ENCODE measurements around the gene GMDS.

Gene GMDS

GRCh38 chr6:1911474-1911873, 333.9 kb downstream of the GMDS start:
- Histone ChIP-seq H4K20me1 (ENCODE audit: insufficient read depth, low read length) (no peaks in the 10 kb centered on the region), H3K27me3 (ENCODE audit: low read depth, low read length) (no peaks in the 10 kb centered on the region), H2AFZ (ENCODE audit: low read depth, low read length) (no peak overlapping the region), H3K9ac (ENCODE audit: low read length) (no peak overlapping the region), H3K4me1 (ENCODE audit: low read length) (no peaks in the 10 kb centered on the region), H3K27ac (ENCODE audit: low read length) (no peak overlapping the region), H3K79me2 (ENCODE audit: low read length) (no peaks in the 10 kb centered on the region), H3K36me3 (replicated peaks; ENCODE audit: low read depth, low read length) (no peaks in the 10 kb centered on the region), H3K9me3 (ENCODE audit: insufficient read depth, low read length) (no peaks in the 10 kb centered on the region), H3K4me3 (ENCODE audit: low read length) (no peak overlapping the region), H3K4me2 (ENCODE audit: low read length) (no peak overlapping the region)
- TF ChIP-seq, protein P1, sequence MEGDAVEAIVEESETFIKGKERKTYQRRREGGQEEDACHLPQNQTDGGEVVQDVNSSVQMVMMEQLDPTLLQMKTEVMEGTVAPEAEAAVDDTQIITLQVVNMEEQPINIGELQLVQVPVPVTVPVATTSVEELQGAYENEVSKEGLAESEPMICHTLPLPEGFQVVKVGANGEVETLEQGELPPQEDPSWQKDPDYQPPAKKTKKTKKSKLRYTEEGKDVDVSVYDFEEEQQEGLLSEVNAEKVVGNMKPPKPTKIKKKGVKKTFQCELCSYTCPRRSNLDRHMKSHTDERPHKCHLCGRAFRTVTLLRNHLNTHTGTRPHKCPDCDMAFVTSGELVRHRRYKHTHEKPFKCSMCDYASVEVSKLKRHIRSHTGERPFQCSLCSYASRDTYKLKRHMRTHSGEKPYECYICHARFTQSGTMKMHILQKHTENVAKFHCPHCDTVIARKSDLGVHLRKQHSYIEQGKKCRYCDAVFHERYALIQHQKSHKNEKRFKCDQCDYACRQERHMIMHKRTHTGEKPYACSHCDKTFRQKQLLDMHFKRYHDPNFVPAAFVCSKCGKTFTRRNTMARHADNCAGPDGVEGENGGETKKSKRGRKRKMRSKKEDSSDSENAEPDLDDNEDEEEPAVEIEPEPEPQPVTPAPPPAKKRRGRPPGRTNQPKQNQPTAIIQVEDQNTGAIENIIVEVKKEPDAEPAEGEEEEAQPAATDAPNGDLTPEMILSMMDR (IDR thresholded peaks at IDR 0.05; ENCODE audit: low read depth, low read length), result no peak
- no peak for TF ChIP-seq EZH2phosphoT487 (IDR thresholded peaks at IDR 0.05; ENCODE audit: low read depth)

- H3K9me3 ChIP-seq (ENCODE audit: insufficient read depth, low read length), result no peaks in the 10 kb centered on the region
- no peak overlapping the region for H3K4me2 ChIP-seq (ENCODE audit: low read length)
- H3K4me3 ChIP-seq (ENCODE audit: low read length), result no peak overlapping the region
- H2AFZ ChIP-seq (ENCODE audit: low read depth, low read length), result no peak overlapping the region
- H3K4me1 ChIP-seq (ENCODE audit: low read length), result no peaks in the 10 kb centered on the region
- no peaks in the 10 kb centered on the region for H3K79me2 ChIP-seq (ENCODE audit: low read length)
- no peak overlapping the region for H3K9ac ChIP-seq (ENCODE audit: low read length)
- no peaks in the 10 kb centered on the region for H4K20me1 ChIP-seq (ENCODE audit: insufficient read depth, low read length)
- no peak for TF ChIP-seq EZH2phosphoT487 (IDR thresholded peaks at IDR 0.05; ENCODE audit: low read depth)
- TF ChIP-seq, protein P1 (IDR thresholded peaks at IDR 0.05; ENCODE audit: low read depth, low read length), result no peak
- H3K27ac ChIP-seq (ENCODE audit: low read length), result no peak overlapping the region
- H3K36me3 ChIP-seq (replicated peaks; ENCODE audit: low read depth, low read length), result no peaks in the 10 kb centered on the region
- no peaks in the 10 kb centered on the region for H3K27me3 ChIP-seq (ENCODE audit: low read depth, low read length)
These were observed 334.6 kb downstream of the GMDS start for GRCh38 chr6:1910621-1911407.

DNA sequence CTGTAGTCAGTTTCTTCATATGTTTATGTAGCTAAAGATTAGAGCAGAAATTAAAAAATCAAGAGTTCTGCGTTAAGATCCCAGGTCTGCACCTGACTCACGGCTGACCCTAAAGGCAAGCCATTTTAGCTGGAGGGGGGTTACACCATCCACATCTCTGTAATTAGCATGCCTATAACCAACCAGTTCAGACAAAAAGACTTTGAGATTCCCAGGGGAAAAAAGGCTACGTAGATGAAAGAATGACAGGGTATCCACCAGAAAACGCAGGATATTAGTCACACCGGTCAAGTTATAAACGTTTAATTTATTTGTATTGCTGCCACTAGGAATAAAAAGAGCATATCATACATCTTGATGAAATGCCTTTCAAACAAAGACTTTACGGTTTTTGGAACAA, 336.6 kb downstream of the GMDS start:
- no peaks in the 10 kb centered on the region for H4K20me1 ChIP-seq (ENCODE audit: insufficient read depth, low read length)
- H3K79me2 ChIP-seq (ENCODE audit: low read length), result no peaks in the 10 kb centered on the region
- H3K4me3 ChIP-seq (ENCODE audit: low read length), result no peak overlapping the region
- TF ChIP-seq, protein P1 (IDR thresholded peaks at IDR 0.05; ENCODE audit: low read depth, low read length), result no peak
- no peak overlapping the region for H3K9ac ChIP-seq (ENCODE audit: low read length)
- no peaks in the 10 kb centered on the region for H3K9me3 ChIP-seq (ENCODE audit: insufficient read depth, low read length)
- no peak overlapping the region for H3K27ac ChIP-seq (ENCODE audit: low read length)
- H3K4me1 ChIP-seq (ENCODE audit: low read length), result no peaks in the 10 kb centered on the region
- H3K27me3 ChIP-seq (ENCODE audit: low read depth, low read length), result no peaks in the 10 kb centered on the region
- no peaks in the 10 kb centered on the region for H3K36me3 ChIP-seq (replicated peaks; ENCODE audit: low read depth, low read length)
- no peak overlapping the region for H2AFZ ChIP-seq (ENCODE audit: low read depth, low read length)
- H3K4me2 ChIP-seq (ENCODE audit: low read length), result no peak overlapping the region

GRCh38 chr6:1906609-1907008, 338.8 kb downstream of the GMDS start:
- Histone ChIP-seq H3K4me2 (ENCODE audit: low read length) (no peak overlapping the region), H3K79me2 (ENCODE audit: low read length) (no peaks in the 10 kb centered on the region), H3K4me3 (ENCODE audit: low read length) (no peak overlapping the region), H2AFZ (ENCODE audit: low read depth, low read length) (no peak overlapping the region), H4K20me1 (ENCODE audit: insufficient read depth, low read length) (no peaks in the 10 kb centered on the region), H3K9me3 (ENCODE audit: insufficient read depth, low read length) (no peaks in the 10 kb centered on the region), H3K27ac (ENCODE audit: low read length) (no peak overlapping the region), H3K9ac (ENCODE audit: low read length) (no peak overlapping the region), H3K27me3 (ENCODE audit: low read depth, low read length) (no peaks in the 10 kb centered on the region), H3K36me3 (replicated peaks; ENCODE audit: low read depth, low read length) (no peaks in the 10 kb centered on the region), H3K4me1 (ENCODE audit: low read length) (no peaks in the 10 kb centered on the region)
- TF ChIP-seq EZH2phosphoT487 (IDR thresholded peaks at IDR 0.05; ENCODE audit: low read depth), result no peak
- TF ChIP-seq, protein P1 (IDR thresholded peaks at IDR 0.05; ENCODE audit: low read depth, low read length), result no peak

Measured in OCI-LY3 (cell line).